OCI-LY3 (cell line): ENCODE data around the gene DUSP21.

Experiments used
- H2AFZ ChIP-seq: fragments of 200-600, 300-600 bp; shearing (Covaris generic); 2 replicates; pipeline ENCODE4 v1.6.0; 2014; ENCODE audit warnings: antibody characterized with exemption, low read depth, low read length
- H3K27ac ChIP-seq: fragments of 200-600, 300-600 bp; sonication (generic); 2 replicates; pipeline ENCODE4 v1.5.1; 2014; ENCODE audit warnings: mild to moderate bottlenecking, low read length, moderate library complexity, mixed read lengths
- H3K27me3 ChIP-seq: fragments of 200-600, 300-600 bp; sonication (generic); 2 replicates; pipeline ENCODE4 v1.6.1; 2014; ENCODE audit warnings: low read depth, low read length, mixed read lengths
- H3K36me3 ChIP-seq: fragments of 200-600, 300-600 bp; sonication (generic); replicated peaks from 2 replicates; pipeline ENCODE3; 2014; ENCODE audit warnings: low read depth, low read length, mixed read lengths
- H3K4me1 ChIP-seq: fragments of 300-600, 200-600 bp; sonication (generic); 2 replicates; pipeline ENCODE4 v1.6.1; 2014; ENCODE audit warnings: low read length, mixed read lengths
- H3K4me2 ChIP-seq: fragments of 200-600, 300-600 bp; sonication (generic); 2 replicates; pipeline ENCODE4 v1.6.1; 2014; ENCODE audit warnings: low read length, mixed read lengths
- H3K4me3 ChIP-seq: fragments of 300-600, 200-600 bp; sonication (generic); 2 replicates; pipeline ENCODE4 v1.5.1; 2014; ENCODE audit warnings: antibody characterized with exemption, mild to moderate bottlenecking, low read length, moderate library complexity
- H3K79me2 ChIP-seq: fragments of 300-600, 200-600 bp; shearing (Covaris generic); 2 replicates; pipeline ENCODE4 v1.6.1; 2014; ENCODE audit warnings: mild to moderate bottlenecking, low read length, mixed read lengths
- H3K9ac ChIP-seq: fragments of 300-600, 200-600 bp; shearing (Covaris generic); 2 replicates; pipeline ENCODE4 v1.6.0; 2014; ENCODE audit warnings: mild to moderate bottlenecking, low read length, moderate library complexity
- H3K9me3 ChIP-seq: fragments of 200-600, 300-600 bp; shearing (Covaris generic); 2 replicates; pipeline ENCODE4 v1.6.1; 2014; ENCODE audit warnings: low read length, mixed read lengths; ENCODE audit not compliant: insufficient read depth
- H4K20me1 ChIP-seq: fragments of 200-600, 300-600 bp; sonication (generic); 2 replicates; pipeline ENCODE4 v1.6.1; 2016; ENCODE audit warnings: low read length, mixed read lengths; ENCODE audit not compliant: insufficient read depth
- CTCF ChIP-seq: fragments of 200-600, 300-600 bp; sonication (generic); IDR thresholded peaks from 2 replicates; pipeline ENCODE4 v1.5.1; 2014; ENCODE audit warnings: antibody characterized with exemption, low read length, low read depth
- EZH2phosphoT487 ChIP-seq: fragments of 200-600 bp; shearing (Covaris generic); IDR thresholded peaks from 2 replicates; pipeline ENCODE4 v1.6.1; 2018; ENCODE audit warnings: antibody characterized with exemption, mixed run types, low read depth

DUSP21 gene

GRCh38 chrX:44891642-44892041, 47.8 kb downstream of the DUSP21 start:
- no peak overlapping the region for H2AFZ ChIP-seq
- peaks cover 3% of the 10 kb centered on the region for H3K36me3 ChIP-seq
- peaks cover 57% of the 10 kb centered on the region for H4K20me1 ChIP-seq
- no peak overlapping the region for H3K27ac ChIP-seq
- H3K4me2 ChIP-seq: no peak overlapping the region
- H3K79me2 ChIP-seq: peaks cover 98% of the 10 kb centered on the region
- H3K9me3 ChIP-seq: peaks cover 4% of the 10 kb centered on the region
- TF ChIP-seq CTCF (no peak), EZH2phosphoT487 (no peak)
- no peak overlapping the region for H3K9ac ChIP-seq
- H3K27me3 ChIP-seq: no peaks in the 10 kb centered on the region
- H3K4me3 ChIP-seq: no peak overlapping the region
- H3K4me1 ChIP-seq: peaks cover 8% of the 10 kb centered on the region; the same call in 1 of the 2 replicates
